HG03045 (cell line): Measurements from ENCODE around the gene CFAP61.
A peak's percentile ranks its signal among the peaks of the same experiment; 100 is the strongest.

Source experiments
- ATAC-seq: cut with Tn5 transposase; IDR thresholded peaks from one replicate; pipeline ENCODE4 v1.9.1; 2021; ENCODE audit warnings: mild to moderate bottlenecking, moderate library complexity; ENCODE audit not compliant: unreplicated experiment

The CFAP61 gene

GRCh38 chr20:20160520-20160919 is 108.2 kb downstream of the CFAP61 start:
- no peak for ATAC-seq

- no peak for ATAC-seq
These were observed 109.3 kb downstream of the CFAP61 start for GRCh38 chr20:20161611-20162010.

- ATAC-seq = no peak
These were observed 115.4 kb downstream of the CFAP61 start for GRCh38 chr20:20167698-20168097.

GRCh38 chr20:20173254-20173653 is 120.9 kb downstream of the CFAP61 start:
- no peak for ATAC-seq

GRCh38 chr20:20174089-20174835 is 121.9 kb downstream of the CFAP61 start:
- no peak for ATAC-seq

- ATAC-seq = no peak
These were observed 129.0 kb downstream of the CFAP61 start for GRCh38 chr20:20181322-20181721.

GRCh38 chr20:20184149-20184548 is 131.8 kb downstream of the CFAP61 start:
- ATAC-seq = no peak

GRCh38 chr20:20184706-20185105 is 132.4 kb downstream of the CFAP61 start:
- ATAC-seq = no peak

- ATAC-seq = peak; percentile 60
These were observed 136.3 kb downstream of the CFAP61 start for GRCh38 chr20:20188647-20189046.

GRCh38 chr20:20192366-20192765 is 140.0 kb downstream of the CFAP61 start:
- ATAC-seq = no peak

GRCh38 chr20:20195021-20195705 is 142.8 kb downstream of the CFAP61 start:
- no peak for ATAC-seq

- ATAC-seq = no peak
These were observed 144.3 kb downstream of the CFAP61 start for GRCh38 chr20:20196610-20197009.

- ATAC-seq = no peak
These were observed 145.7 kb downstream of the CFAP61 start for GRCh38 chr20:20198011-20198410.

GRCh38 chr20:20199361-20200160 is 147.2 kb downstream of the CFAP61 start:
- ATAC-seq = no peak

- no peak for ATAC-seq
These were observed 148.8 kb downstream of the CFAP61 start for GRCh38 chr20:20201124-20201523.

- ATAC-seq = no peak
These were observed 149.3 kb downstream of the CFAP61 start for GRCh38 chr20:20201639-20202038.

- ATAC-seq = no peak
These were observed 150.4 kb downstream of the CFAP61 start for GRCh38 chr20:20202768-20203167.

- no peak for ATAC-seq
These were observed 151.5 kb downstream of the CFAP61 start for GRCh38 chr20:20203784-20204183.

GRCh38 chr20:20204256-20204655 is 151.9 kb downstream of the CFAP61 start:
- no peak for ATAC-seq

- ATAC-seq = no peak
These were observed 153.0 kb downstream of the CFAP61 start for GRCh38 chr20:20205141-20205861.

- ATAC-seq = no peak
These were observed 153.5 kb downstream of the CFAP61 start for GRCh38 chr20:20205862-20206236.
